WERI-Rb-1 (cell line): Measurements from ENCODE around the gene MRPS7.
A peak's percentile ranks its signal among the peaks of the same experiment; 100 is the strongest.

ENCODE experiments used
- DNase-seq: peaks from one replicate; pipeline ENCODE4 v3.0.0-alpha.2; 2020
- H3K27ac ChIP-seq: fragments of 250-450 bp; sonication (Bioruptor Pico); 2 replicates; pipeline ENCODE4 v1.5.1; 2020; ENCODE audit warnings: mild to moderate bottlenecking, moderate library complexity
- H3K27me3 ChIP-seq: fragments of 250-450 bp; sonication (Bioruptor Pico); 2 replicates; pipeline ENCODE4 v1.5.1; 2021; ENCODE audit warnings: mild to moderate bottlenecking, low read depth, moderate library complexity; ENCODE audit not compliant: insufficient read depth, severe bottlenecking
- H3K36me3 ChIP-seq: fragments of 250-450 bp; sonication (Bioruptor Pico); 2 replicates; pipeline ENCODE4 v1.5.1; 2020; ENCODE audit warnings: mild to moderate bottlenecking, moderate library complexity
- H3K4me3 ChIP-seq: 2 replicates; pipeline ENCODE4 v1.5.1; 2011; ENCODE audit warnings: low read depth, mild to moderate bottlenecking, control low read depth, low read length
- H3K9me3 ChIP-seq: fragments of 250-450 bp; sonication (Bioruptor Pico); 2 replicates; pipeline ENCODE4 v1.5.1; 2021; ENCODE audit warnings: mild to moderate bottlenecking, moderate library complexity; ENCODE audit not compliant: severe bottlenecking
- CTCF ChIP-seq: IDR thresholded peaks from 2 replicates; pipeline ENCODE4 v1.5.1; 2011; ENCODE audit warnings: low read depth, mild to moderate bottlenecking, control low read depth, inconsistent platforms, low read length

MRPS7 gene

GRCh38 chr17:75261336-75262111 lies at the start of gene MRPS7, which contains the start of gene GGA3:
Gene MRPS7 (plus strand): TSS chr17:75261879. CDS start chr17:75261901, 22 bp downstream.
Gene GGA3 (minus strand): TSS chr17:75261606. CDS start chr17:75261587, 19 bp downstream.
- no peak for TF ChIP-seq CTCF
- DNase-seq, result peak; percentile 98
- Histone ChIP-seq H3K27ac (peak within 1 kb of the TSS; percentile 100), H3K4me3 (peak within 1 kb of the TSS; percentile 67), H3K36me3 (peaks cover 52% of the 10 kb centered on the region), H3K9me3 (no peaks in the 10 kb centered on the region), H3K27me3 (no peaks in the 10 kb centered on the region)

- H3K27ac ChIP-seq, result no peak overlapping the region
- no peaks in the 10 kb centered on the region for H3K9me3 ChIP-seq
- DNase-seq, result no peak
- no peaks in the 10 kb centered on the region for H3K27me3 ChIP-seq
- H3K4me3 ChIP-seq, result no peak overlapping the region
- H3K36me3 ChIP-seq, result peaks cover 98% of the 10 kb centered on the region
- no peak for TF ChIP-seq CTCF
Observed at GRCh38 chr17:75218131-75218530, 43.5 kb upstream of the MRPS7 start.

GRCh38 chr17:75219815-75220214 lies 41.9 kb upstream of the MRPS7 start:
- Histone ChIP-seq H3K27ac (no peak overlapping the region), H3K9me3 (no peaks in the 10 kb centered on the region), H3K36me3 (peaks cover 99% of the 10 kb centered on the region), H3K27me3 (no peaks in the 10 kb centered on the region), H3K4me3 (no peak overlapping the region)
- no peak for DNase-seq
- TF ChIP-seq CTCF, result no peak

GRCh38 chr17:75225016-75225415 lies 36.7 kb upstream of the MRPS7 start:
- DNase-seq, result no peak
- Histone ChIP-seq H3K9me3 (no peaks in the 10 kb centered on the region), H3K4me3 (no peak overlapping the region), H3K27me3 (no peaks in the 10 kb centered on the region), H3K27ac (no peak overlapping the region), H3K36me3 (peaks cover 94% of the 10 kb centered on the region)
- TF ChIP-seq CTCF, result no peak

GRCh38 chr17:75227729-75228128 lies 34.0 kb upstream of the MRPS7 start:
- H3K27me3 ChIP-seq, result no peaks in the 10 kb centered on the region
- H3K27ac ChIP-seq, result no peak overlapping the region
- H3K9me3 ChIP-seq, result no peaks in the 10 kb centered on the region
- H3K4me3 ChIP-seq, result no peak overlapping the region
- peaks cover 91% of the 10 kb centered on the region for H3K36me3 ChIP-seq
- TF ChIP-seq CTCF, result no peak
- no peak for DNase-seq
